Stimulated activated CD4-positive, alpha-beta T cell treated with anti-CD3 and anti-CD28 coated beads, Interleukin-12 subunit alpha, Interleukin-12 subunit beta, amount 100 ng/mL, for 48 hours (primary cell): ENCODE data around the gene MMP26.
"Not testable (repeated sequence)": the region's sequence is repeated elsewhere in the genome, so short reads cannot be mapped to it uniquely, and the experiment has no call there.

Experiments
- DNase-seq, 3 donors: peaks; one replicate each; pipeline ENCODE4 v3.0.0-alpha.2; 2020; ENCODE audit warnings: low read depth in 2 of 3, low spot score in 1 of 3

MMP26 gene

DNA sequence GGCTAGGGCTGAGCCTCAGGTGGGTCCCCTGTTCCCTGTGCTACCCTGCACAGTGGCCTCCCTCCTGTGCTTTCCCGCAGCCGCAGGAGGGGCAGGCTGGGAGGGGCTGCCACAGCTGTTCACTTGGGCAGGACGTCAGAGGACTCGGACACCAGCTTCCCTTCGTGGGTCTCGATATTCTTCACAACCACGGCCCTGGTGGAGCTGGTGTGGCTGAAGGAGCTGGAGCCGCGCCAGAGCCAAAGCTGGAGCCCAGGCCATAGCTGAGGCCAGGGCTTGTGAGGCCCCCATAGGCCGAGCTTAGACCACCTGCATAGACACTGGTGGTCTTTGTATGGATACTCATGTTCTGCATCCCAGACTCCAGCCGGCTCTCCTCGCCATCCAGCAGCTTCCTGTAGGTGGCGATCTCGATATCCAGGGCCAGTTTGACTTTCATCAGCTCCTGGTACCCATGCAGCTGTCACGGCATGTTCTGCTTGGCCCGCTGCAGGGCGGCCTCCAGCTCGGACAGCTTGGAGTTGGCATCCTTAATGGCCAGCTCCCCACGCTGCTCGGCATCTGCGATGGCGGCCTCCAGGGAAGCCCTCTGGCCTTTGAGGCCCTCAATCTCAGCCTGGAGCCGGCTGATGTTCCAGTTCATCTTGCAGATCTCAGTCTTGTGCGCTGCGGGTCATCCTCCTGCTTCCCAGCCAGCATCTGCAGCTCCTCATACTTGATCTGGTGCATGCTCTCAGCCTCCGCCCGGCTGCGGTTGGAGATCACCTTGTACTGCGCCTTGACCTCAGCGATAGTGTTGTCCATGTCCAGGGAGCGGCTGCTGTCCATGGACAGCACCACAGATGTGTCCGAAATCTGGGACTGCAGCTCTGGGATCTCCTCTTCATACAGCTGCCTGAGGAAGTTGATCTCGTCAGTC, 18.3 kb downstream of the MMP26 start:
- not testable (repeated sequence) for DNase-seq

GRCh38 chr11:4727171-4727570, 22.6 kb downstream of the MMP26 start:
- no peak for DNase-seq

- no peak for DNase-seq
Measured at GRCh38 chr11:4740735-4741134, 36.2 kb downstream of the MMP26 start.

DNA sequence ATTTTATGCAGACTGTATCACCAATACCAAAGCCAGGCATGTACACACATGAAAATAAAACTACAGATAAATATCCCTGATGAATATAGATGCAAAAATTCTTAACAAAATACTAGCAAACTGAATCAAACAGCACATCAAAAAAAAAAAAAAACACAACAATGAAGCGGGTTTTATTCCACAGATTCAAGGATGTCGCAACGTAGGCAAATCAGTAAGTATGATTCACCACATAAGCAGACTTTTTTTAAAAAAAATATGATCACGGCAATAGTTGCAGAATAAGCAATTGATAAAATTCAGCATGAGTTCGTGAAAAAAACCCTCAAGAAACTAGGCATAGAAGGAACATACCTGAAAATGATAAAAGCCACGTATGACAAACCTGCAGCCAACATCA, 43.9 kb downstream of the MMP26 start:
- DNase-seq: no peak

- DNase-seq: no peak
Measured at GRCh38 chr11:4751201-4751600, 46.6 kb downstream of the MMP26 start.
